ENCODE measurements around the gene VSTM2B.

The VSTM2B gene

DNA sequence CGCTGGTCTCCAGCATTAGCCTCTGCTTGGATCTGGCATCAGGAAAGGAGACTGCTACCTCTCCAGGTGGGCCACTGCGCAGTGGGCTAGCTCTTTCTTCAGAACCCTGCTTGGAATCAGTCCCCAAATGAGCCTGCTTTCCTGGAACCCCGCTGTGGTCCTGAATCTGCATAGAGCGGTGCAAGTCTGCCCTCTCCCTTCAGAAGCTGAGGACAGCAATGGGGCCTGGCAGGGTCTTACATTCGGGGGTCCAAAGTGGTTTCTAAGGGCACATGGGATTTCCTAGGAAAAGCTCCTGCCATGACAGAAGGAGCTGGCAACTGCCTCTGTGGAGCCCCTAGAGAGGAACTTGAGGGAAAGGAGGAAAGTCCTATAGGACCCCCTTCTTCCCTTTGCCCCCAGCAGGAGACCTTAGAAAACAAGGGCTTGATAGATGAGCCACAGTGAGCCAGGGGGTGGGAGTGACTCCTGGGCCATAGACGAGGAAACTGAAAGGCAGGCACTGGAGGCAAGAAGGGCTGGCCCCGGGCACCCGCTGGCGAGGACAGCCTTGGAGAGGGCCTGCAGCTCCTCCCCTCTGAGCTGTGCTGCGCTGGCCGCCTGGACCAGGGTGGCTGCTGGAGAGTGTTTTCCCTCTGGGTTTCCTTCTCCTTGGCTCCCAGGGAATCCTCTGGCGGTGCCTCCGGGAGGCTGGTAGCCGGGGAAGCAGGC lies 1.4 kb upstream of the VSTM2B start:
- H3K4me3 ChIP-seq (ENCODE audit: low read depth, low read length): no peak overlapping the region
- no peak for DNase-seq (ENCODE audit: low read depth)
- TF ChIP-seq, protein P1, sequence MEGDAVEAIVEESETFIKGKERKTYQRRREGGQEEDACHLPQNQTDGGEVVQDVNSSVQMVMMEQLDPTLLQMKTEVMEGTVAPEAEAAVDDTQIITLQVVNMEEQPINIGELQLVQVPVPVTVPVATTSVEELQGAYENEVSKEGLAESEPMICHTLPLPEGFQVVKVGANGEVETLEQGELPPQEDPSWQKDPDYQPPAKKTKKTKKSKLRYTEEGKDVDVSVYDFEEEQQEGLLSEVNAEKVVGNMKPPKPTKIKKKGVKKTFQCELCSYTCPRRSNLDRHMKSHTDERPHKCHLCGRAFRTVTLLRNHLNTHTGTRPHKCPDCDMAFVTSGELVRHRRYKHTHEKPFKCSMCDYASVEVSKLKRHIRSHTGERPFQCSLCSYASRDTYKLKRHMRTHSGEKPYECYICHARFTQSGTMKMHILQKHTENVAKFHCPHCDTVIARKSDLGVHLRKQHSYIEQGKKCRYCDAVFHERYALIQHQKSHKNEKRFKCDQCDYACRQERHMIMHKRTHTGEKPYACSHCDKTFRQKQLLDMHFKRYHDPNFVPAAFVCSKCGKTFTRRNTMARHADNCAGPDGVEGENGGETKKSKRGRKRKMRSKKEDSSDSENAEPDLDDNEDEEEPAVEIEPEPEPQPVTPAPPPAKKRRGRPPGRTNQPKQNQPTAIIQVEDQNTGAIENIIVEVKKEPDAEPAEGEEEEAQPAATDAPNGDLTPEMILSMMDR (IDR thresholded peaks at IDR 0.05; ENCODE audit: control insufficient read depth, extremely low read depth, insufficient read depth): no peak

DNA sequence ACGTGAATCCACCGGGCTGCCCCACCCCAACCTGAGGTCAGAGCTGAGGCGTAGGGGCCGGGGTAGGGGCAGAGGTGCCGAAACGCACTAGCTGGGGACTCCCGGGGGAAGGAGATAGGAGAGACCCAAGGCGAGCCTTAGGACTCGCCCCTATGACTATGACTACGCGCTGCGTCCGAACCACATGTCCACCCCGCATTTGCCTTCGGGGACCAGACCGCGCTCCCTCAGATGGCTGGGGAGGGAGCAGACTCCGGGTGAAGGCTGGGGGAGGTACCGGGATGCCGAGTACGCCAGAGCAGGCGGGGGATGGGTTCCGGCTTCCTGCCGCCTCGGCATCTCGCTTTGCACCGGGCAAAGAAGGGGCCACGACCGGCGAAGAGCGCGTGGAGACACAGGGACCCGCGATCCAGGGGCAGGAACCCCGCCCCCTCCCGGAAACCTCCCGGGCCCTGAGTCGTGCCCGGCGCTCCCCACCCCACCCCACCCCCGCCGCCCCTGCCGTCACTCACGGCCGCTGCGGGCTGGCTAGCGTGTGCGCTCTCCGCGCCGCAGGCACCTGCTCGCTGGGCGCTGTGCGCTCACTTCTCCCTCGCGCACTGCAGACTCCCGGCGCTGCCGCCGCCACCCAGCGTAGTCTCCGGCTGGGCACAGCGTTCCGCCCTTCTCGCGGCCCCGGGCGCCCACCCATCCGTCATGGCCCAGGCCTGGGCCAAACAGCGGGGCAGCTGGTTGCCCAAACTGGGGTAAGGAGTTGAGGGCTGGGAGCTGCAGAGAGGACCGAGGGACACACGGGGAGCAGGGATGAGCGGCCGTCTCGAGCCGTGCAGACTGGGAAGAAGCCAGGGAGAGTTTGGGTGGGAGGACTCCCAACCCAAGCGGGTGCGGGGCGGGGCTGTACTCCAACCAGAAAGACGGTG lies 622 bp upstream of the VSTM2B start:
- DNase-seq (ENCODE audit: low read depth): no peak
- no peak overlapping the region for H3K4me3 ChIP-seq (ENCODE audit: low read depth, low read length)
- TF ChIP-seq, protein P1 (IDR thresholded peaks at IDR 0.05; ENCODE audit: control insufficient read depth, extremely low read depth, insufficient read depth): no peak

DNA sequence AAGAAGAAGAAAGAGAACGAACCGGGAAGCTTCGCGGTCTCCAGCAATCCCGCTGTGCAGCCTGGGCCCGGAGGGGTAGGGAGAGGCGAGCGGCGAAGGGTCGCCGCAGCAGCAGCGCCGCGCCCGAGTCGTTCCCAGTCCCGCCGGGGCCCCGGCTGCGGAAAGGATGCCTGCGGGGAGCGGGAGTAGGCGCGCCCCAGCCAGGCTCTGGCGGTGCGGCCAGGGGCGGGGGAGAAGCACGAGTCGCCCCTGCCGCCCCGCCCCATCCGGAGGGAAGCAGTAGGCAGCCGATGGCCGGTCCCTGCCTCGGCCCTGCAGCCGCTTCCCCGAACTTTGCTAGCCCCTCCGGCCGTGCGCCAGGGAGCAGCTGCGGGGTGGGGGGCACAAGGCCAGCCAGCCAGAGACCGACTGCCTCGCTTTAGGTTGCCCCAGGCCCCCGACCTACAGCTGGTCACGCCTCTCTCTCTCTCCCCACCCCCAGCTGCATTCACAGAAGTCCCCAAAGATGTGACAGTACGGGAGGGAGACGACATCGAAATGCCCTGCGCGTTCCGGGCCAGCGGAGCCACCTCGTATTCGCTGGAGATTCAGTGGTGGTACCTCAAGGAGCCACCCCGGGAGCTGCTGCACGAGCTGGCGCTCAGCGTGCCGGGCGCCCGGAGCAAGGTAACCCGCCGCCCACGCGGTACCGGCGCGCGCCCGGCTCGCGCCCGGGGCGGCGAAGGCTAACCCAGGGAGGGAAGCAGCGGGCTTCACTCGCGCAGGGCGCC lies 1.1 kb downstream of the VSTM2B start:
- DNase-seq (ENCODE audit: low read depth): no peak
- H3K4me3 ChIP-seq (ENCODE audit: low read depth, low read length): no peak overlapping the region
- TF ChIP-seq, protein P1 (IDR thresholded peaks at IDR 0.05; ENCODE audit: control insufficient read depth, extremely low read depth, insufficient read depth): no peak

DNA sequence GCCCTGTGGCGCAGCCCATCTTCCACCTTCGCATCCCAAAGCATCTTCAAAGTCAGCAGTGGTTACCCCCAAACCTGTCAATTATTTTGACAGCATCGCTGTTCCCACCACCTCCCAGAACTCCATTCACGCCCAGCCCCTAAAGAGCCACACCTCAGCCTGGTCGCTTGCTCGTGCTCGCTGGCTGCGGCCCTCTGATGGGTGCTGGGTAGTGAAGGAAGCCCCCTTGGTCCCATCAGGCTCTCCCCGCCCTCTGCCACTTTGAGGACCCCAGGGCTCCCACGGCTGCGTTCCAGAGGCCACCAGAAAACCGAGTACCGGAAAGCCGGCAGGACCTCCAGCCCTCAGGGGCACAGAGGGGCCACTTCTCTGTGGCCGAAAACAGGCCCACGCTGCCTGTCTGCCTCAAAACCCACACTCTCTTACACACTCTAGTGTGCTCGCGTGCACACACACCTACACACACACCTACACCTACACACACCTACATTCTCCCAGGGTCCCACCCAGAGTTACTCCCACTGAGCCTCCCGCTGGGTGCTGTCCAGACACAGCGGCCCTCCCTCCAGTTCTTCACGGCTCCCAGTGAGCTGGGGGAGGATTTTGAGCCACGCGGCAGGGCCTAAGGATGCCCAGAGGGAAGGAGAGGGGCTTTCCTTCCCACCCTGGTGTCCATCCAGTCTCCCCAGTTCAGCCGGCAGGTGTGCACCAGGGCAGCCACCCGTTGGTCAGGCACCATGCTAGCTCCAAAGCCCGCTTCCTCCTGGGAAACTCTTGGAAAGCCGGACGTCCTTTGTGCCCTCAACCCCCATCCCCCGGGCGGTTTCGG lies 1.9 kb downstream of the VSTM2B start:
- TF ChIP-seq, protein P1 (IDR thresholded peaks at IDR 0.05; ENCODE audit: control insufficient read depth, extremely low read depth, insufficient read depth): no peak
- H3K4me3 ChIP-seq (ENCODE audit: low read depth, low read length): no peak overlapping the region; the same call in 1 of the 2 replicates
- no peak for DNase-seq (ENCODE audit: low read depth)

DNA sequence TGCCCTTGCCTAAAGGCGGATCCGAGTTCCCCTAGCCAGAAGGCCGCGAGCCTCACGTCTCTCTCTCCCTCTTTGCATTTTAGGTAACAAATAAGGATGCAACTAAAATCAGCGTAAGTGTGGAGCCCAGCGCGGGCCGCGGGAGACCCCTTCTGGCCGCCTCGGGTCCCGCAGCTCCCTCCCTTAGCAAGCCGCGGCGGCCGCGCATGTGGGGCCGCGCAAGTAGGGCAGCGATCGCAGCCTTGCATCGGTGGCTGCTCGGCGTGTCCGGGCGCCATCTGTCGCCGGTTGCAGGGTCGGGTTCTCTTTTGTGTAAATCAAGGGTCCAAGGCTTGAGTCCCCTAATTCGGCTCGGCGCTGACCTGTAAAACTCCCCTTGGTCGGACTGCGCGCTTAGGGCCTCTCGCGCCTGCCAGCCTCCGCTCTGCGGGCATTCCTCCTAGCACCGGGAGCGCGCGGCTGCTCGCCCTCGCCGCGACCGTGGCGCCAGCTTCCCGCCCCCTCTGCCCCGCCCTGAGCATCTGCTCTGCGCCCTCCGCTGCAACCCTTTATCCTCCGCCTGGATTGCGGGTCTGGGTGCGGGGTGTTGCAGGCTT lies 2.7 kb downstream of the VSTM2B start:
- TF ChIP-seq, protein P1 (IDR thresholded peaks at IDR 0.05; ENCODE audit: control insufficient read depth, extremely low read depth, insufficient read depth): peak; percentile 74
- H3K4me3 ChIP-seq (ENCODE audit: low read depth, low read length): peak overlapping the region; percentile 40
- peak; percentile 26 for DNase-seq (ENCODE audit: low read depth)
